Sigmoid colon (tissue), 4 donors: ENCODE measurements around the gene NIPAL3.

Experiments used
- CTCF ChIP-seq, 4 experiments: fragments of 450-650 bp in 3 of 4; fragments of 200-600 bp in 1 of 4; IDR thresholded peaks; one replicate each; pipeline ENCODE4 v1.5.1; 2016 to 2019; ENCODE audit warnings: antibody characterized with exemption in 4 of 4, mild to moderate bottlenecking in 3 of 4, moderate library complexity in 2 of 4
- EP300 ChIP-seq, 4 donors: sonication (generic); formaldehyde crosslinking; IDR thresholded peaks; one replicate each; pipeline ENCODE4 v1.6.1; 2017; ENCODE audit warnings: antibody characterized with exemption in 4 of 4
- POLR2A ChIP-seq, 2 donors: fragments of 450-650 bp; IDR thresholded peaks; one replicate each; pipeline ENCODE4 v1.6.1; 2016; ENCODE audit warnings: antibody characterized with exemption in 2 of 2, mild to moderate bottlenecking in 2 of 2, moderate library complexity in 2 of 2
- POLR2AphosphoS5 ChIP-seq, 4 donors: sonication (generic); formaldehyde crosslinking; IDR thresholded peaks; one replicate each; pipeline ENCODE4 v1.6.1; 2017; ENCODE audit warnings: antibody characterized with exemption in 4 of 4

- TF ChIP-seq CTCF (IDR thresholded peaks at IDR 0.05) (no peak), POLR2A (IDR thresholded peaks at IDR 0.05) (no peak), EP300 (IDR thresholded peaks at IDR 0.05) (no peak), POLR2AphosphoS5 (IDR thresholded peaks at IDR 0.05) (no peak)
Observed at GRCh38 chr1:24475700-24476099, 60.1 kb downstream of the NIPAL3 start.
